Stomach (tissue), 9 donors: Measurements from ENCODE around the gene LRATD1. TPM values are rescaled to one million over a fixed set of nuclear protein-coding genes. Genes with fewer than 3 reads are reported as not detected.

ENCODE experiments used
- DNase-seq, 2 donors: peaks; one replicate each; pipeline versions ENCODE4 v3.0.0 to v3.0.0-alpha.2; 2013 to 2019
- H3K27ac ChIP-seq, 5 donors: fragments of 200-600 bp in 4 of 5; sonication (generic) in 4 of 5; one replicate each; pipeline ENCODE4 v1.5.1; 2013 to 2019; ENCODE audit warnings: mild to moderate bottlenecking in 1 of 5, moderate library complexity in 1 of 5
- H3K27me3 ChIP-seq, 3 donors: fragments of 200-600 bp; sonication (generic); one replicate each; pipeline ENCODE4 v1.5.1; 2017 to 2019; ENCODE audit warnings: mixed run types in 1 of 3
- H3K36me3 ChIP-seq, 4 donors: fragments of 200-600 bp; sonication (generic); 1 replicate in 3 of 4; 2 replicates in 1 of 4; pipeline ENCODE4 v1.5.1; 2016 to 2019
- H3K4me1 ChIP-seq, 4 donors: fragments of 200-600 bp; sonication (generic); one replicate each; pipeline ENCODE4 v1.5.1; 2016 to 2019
- H3K4me3 ChIP-seq, 4 donors: fragments of 200-600 bp; sonication (generic) in 3 of 4; one replicate each; pipeline ENCODE4 v1.5.1; 2016 to 2019; ENCODE audit warnings: mild to moderate bottlenecking in 1 of 4
- H3K9me3 ChIP-seq, 4 donors: fragments of 200-600 bp; sonication (generic); one replicate each; pipeline ENCODE4 v1.5.1; 2016 to 2019
- EP300 ChIP-seq: sonication (generic); formaldehyde crosslinking; IDR thresholded peaks from one replicate; pipeline ENCODE4 v1.6.1; 2017; ENCODE audit warnings: antibody characterized with exemption
- POLR2A ChIP-seq, 4 donors: fragments of 450-650 bp; IDR thresholded peaks; one replicate each; pipeline ENCODE4 v1.6.1; 2016; ENCODE audit warnings: antibody characterized with exemption in 4 of 4, control low read depth in 2 of 4, mild to moderate bottlenecking in 1 of 4, moderate library complexity in 1 of 4
- POLR2AphosphoS5 ChIP-seq, 3 donors: sonication (generic); formaldehyde crosslinking; IDR thresholded peaks; one replicate each; pipeline ENCODE4 v1.6.1; 2016; ENCODE audit warnings: antibody characterized with exemption in 3 of 3
- WGBS, 5 donors: extraction: QIAGEN DNeasy Blood & Tissue Kit in 3 of 5; methylation state at CpG; one replicate each; pipeline versions ENCODE4 v1.1.5 to v1.1.7; 2013 to 2018; 5-methylcytosine and 5-hydroxymethylcytosine counted together
- intact Hi-C: fragments of 100-400 bp; cut with DNase I; formaldehyde crosslinking; loops from one replicate; pipeline ENCODE4 v1.15.1; 2023; ENCODE audit warnings: low total_unique reads
- polyA plus RNA-seq, 3 donors: library from polyadenylated mRNA; stranded (reverse); fragments of 200-250 nt; gene quantifications; one replicate each; pipeline ENCODE4 v1.2.3, GENCODE V29; 2013
- total RNA-seq, 5 donors: library from RNA; depleted of rRNA; stranded (reverse); fragments of >200 nt; gene quantifications; one replicate each; pipeline versions ENCODE4 v1.1.0 to v1.2.3, GENCODE V29; 2014 to 2016
- TF ChIP-seq, protein P1 (sequence below), 7 experiments: fragments of 450-650 bp in 4 of 7; fragments of 200-600 bp in 3 of 7; sonication (generic) in 3 of 7; IDR thresholded peaks; one replicate each; pipeline ENCODE4 v1.5.1; 2016 to 2019; ENCODE audit warnings: antibody characterized with exemption in 7 of 7, control low read depth in 2 of 7, mild to moderate bottlenecking in 1 of 7
- donor health status: healthy with polysubstance abuse.
- donor health status: Bipolar disorder and iron deficiency.
- donor health status: healthy.

The LRATD1 gene
- total and polyA plus RNA-seq, 8 donors, result 3.2 to 229 (median 9.0) TPM; not detected in 1

DNA sequence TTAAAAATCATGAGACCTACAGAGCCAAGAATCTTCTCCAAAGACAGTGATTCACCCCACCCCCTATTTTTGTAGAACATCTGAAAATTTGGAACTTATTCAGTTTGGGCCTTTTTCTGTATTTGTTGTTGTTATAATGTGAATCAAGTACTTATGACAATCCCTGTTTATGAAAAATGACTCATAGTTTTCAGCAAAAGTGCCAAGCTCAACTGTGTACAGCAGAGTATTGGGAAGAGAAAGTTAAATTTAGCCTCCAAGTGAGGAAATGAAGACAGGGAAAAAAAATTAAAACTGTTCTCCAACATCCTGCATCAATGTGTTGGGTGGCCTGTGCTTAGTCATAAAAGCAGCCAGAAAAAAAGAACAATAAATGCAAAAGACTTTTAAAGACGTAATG, 46.2 kb downstream of the LRATD1 start:
- 46 to 66% (median 61%) methylated on average over 1 of the region's 1 CpG for WGBS, 5 donors

DNA sequence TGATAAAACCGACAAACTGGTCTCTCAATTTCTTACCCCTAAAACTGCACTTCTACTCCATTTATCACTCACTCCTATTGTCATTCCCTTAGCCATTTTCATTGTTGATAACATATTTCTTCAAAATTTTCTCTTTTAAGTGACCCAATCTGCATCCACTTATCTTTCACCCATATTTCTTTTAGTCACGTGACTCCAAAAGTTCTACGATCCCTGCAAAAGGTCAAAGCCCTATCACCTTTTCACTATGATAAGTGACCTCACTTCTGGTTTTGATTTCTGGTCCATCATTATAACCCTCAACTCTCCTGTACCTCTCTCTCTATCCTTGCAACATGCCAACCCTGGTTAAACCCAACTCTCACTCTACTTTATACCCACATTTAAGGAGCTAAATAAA, 49.1 kb downstream of the LRATD1 start:
- DNase-seq, result no peak
- H3K27me3 ChIP-seq, result no peaks in the 10 kb centered on the region
- WGBS, 5 donors, result 78 to 86% (median 81%) methylated on average over 3 of the region's 3 CpGs
- H3K36me3 ChIP-seq, result no peaks in the 10 kb centered on the region
- H3K4me3 ChIP-seq, result no peak overlapping the region
- no peaks in the 10 kb centered on the region for H3K4me1 ChIP-seq
- intact Hi-C loops, result no loop called here
- peaks cover 0 to 3% (median 0%) of the 10 kb centered on the region in 4 donors for H3K9me3 ChIP-seq
- TF ChIP-seq POLR2A (IDR thresholded peaks at IDR 0.05) (no peak), EP300 (no peak), POLR2AphosphoS5 (IDR thresholded peaks at IDR 0.05) (no peak)
- TF ChIP-seq, protein P1, sequence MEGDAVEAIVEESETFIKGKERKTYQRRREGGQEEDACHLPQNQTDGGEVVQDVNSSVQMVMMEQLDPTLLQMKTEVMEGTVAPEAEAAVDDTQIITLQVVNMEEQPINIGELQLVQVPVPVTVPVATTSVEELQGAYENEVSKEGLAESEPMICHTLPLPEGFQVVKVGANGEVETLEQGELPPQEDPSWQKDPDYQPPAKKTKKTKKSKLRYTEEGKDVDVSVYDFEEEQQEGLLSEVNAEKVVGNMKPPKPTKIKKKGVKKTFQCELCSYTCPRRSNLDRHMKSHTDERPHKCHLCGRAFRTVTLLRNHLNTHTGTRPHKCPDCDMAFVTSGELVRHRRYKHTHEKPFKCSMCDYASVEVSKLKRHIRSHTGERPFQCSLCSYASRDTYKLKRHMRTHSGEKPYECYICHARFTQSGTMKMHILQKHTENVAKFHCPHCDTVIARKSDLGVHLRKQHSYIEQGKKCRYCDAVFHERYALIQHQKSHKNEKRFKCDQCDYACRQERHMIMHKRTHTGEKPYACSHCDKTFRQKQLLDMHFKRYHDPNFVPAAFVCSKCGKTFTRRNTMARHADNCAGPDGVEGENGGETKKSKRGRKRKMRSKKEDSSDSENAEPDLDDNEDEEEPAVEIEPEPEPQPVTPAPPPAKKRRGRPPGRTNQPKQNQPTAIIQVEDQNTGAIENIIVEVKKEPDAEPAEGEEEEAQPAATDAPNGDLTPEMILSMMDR (IDR thresholded peaks at IDR 0.05), result no peak
- H3K27ac ChIP-seq, result no peak overlapping the region

More for the DNA sequence above, 46.2 kb downstream of the LRATD1 start:
- TF ChIP-seq POLR2A (IDR thresholded peaks at IDR 0.05) (no peak), EP300 (no peak), POLR2AphosphoS5 (IDR thresholded peaks at IDR 0.05) (no peak)
- TF ChIP-seq, protein P1 (IDR thresholded peaks at IDR 0.05), result no peak
- Histone ChIP-seq H3K9me3 (no peaks in the 10 kb centered on the region), H3K27ac (no peak overlapping the region), H3K36me3 (no peaks in the 10 kb centered on the region), H3K4me3 (no peak overlapping the region), H3K27me3 (no peaks in the 10 kb centered on the region), H3K4me1 (no peaks in the 10 kb centered on the region)
- intact Hi-C loops, result no loop called here
- DNase-seq, result peak in 1 of 2 donors; percentile 2
